ENCODE results near the gene PIANP. TPM values are rescaled to one million over a fixed set of nuclear protein-coding genes. Genes with fewer than 3 reads are reported as not detected.
"Not testable (repeated sequence)": the region's sequence is repeated elsewhere in the genome, so short reads cannot be mapped to it uniquely, and the experiment has no call there.

PIANP gene
- 0.22 and 0.49 TPM in 2 replicates for total RNA-seq

- intact Hi-C loops (cut with micrococcal nuclease), result loop anchor here (1.0 kb wide), 1 partner anchor 23 kb away; no protein-coding TSS in a partner anchor
Measured at GRCh38 chr12:6700646-6701051, at the start of gene PIANP. Gene PIANP, minus strand, starts transcription at chr12:6700815. Its CDS starts 2,754 bp downstream, at chr12:6698061.

DNA sequence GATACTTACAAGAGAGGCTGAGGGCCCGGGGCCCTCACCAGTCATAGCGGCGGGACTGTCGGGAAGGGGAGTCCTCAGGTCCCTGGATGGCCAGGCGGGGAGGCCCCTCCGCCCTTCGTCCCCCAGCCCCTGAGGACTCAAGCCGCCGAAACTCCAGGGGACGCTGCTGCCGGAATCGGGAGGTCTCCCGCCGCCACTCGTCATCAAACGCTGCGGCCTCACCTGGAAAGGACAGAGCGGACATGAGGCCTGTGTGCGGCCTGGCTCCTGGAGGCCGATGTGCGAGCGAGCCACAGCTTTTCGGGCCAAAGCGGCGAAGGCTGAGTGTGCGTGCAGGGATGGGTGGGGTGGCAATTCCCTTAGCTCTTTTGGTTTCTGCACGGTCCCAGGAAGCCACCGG lies 48.1 kb upstream of the PIANP start:
- intact Hi-C loops (cut with micrococcal nuclease), result no loop called here

DNA sequence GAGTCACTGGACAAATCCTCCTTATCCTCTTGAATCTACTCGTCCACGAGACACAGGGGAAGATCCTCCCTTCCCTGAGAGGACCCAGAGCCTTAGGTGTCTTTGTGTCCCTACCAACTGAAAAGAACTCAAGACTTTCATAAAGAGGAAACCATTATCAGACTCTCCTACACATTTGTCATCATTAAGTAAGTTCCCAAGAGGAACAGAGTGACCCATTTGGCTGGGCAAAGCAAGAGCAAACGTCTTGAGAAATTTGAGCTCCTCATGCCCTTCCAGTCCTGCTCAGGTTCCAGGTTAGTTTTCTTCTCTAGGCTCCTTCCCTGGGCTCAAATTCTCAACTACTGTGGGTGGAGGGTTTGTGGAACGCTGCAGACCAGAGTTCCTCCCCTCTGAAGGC lies 46.6 kb upstream of the PIANP start:
- intact Hi-C loops (cut with micrococcal nuclease), result no loop called here

DNA sequence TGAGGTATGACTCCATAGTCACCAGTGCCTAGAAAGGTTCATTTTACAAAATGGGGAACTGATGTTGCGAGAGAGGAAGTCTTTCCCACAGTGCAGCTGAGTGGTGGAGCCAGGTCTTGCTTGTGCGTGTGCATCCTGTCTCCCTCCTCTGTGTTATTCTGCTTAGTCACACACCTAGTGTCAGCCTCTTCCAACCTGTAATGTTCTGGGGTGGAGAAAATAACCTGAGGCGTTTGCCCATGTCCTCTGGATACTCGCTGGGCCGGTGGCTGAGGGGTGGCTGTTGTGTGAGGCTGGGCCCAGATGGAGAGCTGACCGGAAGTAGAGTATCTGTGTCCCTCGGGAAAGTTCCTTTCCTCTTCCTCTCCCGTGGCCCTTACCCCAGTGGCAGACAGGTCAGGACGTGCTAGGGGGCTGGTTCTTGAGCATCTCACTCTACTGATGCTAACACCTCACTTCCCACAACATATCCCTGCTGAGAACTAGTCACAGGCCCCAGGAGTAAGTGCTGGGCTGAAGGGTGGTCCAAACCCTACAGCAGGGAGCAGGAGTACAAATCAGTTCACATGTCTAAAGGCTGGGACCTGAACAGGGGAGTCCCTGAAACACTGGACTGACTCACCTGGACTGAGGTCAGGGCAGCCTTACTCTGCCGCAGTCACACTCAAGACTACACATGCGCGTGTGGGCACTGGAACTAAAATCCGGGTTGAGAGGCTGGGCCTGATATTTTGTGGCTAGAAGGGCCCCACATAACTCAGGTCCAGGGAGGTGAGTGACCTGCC lies 45.3 kb upstream of the PIANP start:
- intact Hi-C loops (cut with micrococcal nuclease), result loop anchor here (1.0 kb wide), 1 partner anchor 22 kb away; the partner anchor contains the start of gene COPS7A

GRCh38 chr12:6743300-6743699 lies 42.7 kb upstream of the PIANP start:
- intact Hi-C loops (cut with micrococcal nuclease), result not testable (repeated sequence)

DNA sequence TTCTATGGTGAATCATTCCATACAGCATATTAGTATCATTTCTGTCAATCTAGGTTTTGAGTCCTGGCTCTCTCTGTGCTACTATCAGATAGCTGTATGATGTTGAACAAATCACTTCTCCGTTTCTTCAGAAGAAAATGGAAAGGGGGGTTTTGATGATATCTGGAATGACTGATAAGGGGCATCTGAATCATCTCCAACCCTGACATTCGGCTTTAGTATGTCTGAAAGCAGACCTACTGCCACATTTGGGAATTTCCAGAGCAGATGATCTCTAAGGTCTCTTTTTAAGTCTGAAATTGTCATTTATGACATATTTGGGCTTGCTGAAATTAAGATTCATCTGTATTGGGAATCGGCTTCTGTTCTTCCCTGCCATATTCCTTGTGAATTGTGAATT lies 42.2 kb upstream of the PIANP start:
- intact Hi-C loops (cut with micrococcal nuclease), result no loop called here

GRCh38 chr12:6742080-6742479 lies 41.5 kb upstream of the PIANP start:
- intact Hi-C loops (cut with micrococcal nuclease), result not testable (repeated sequence)

- intact Hi-C loops (cut with micrococcal nuclease), result no loop called here
Measured at GRCh38 chr12:6736754-6737153, 36.1 kb upstream of the PIANP start.

GRCh38 chr12:6735448-6736191 lies 35.0 kb upstream of the PIANP start:
- intact Hi-C loops (cut with micrococcal nuclease), result loop anchor here (1.0 kb wide), 2 partner anchors 44 to 90 kb away; no protein-coding TSS in a partner anchor

- intact Hi-C loops (cut with micrococcal nuclease), result loop anchor here (1.0 kb wide), 2 partner anchors 45 to 91 kb away; no protein-coding TSS in a partner anchor
Measured at GRCh38 chr12:6734506-6735387, 34.1 kb upstream of the PIANP start.

- intact Hi-C loops (cut with micrococcal nuclease), result no loop called here
Measured at GRCh38 chr12:6730169-6730568, 29.6 kb upstream of the PIANP start.

GRCh38 chr12:6729186-6729585 lies 28.6 kb upstream of the PIANP start:
- intact Hi-C loops (cut with micrococcal nuclease), result no loop called here

GRCh38 chr12:6725350-6725749 lies 24.7 kb upstream of the PIANP start:
- intact Hi-C loops (cut with micrococcal nuclease), result no loop called here

DNA sequence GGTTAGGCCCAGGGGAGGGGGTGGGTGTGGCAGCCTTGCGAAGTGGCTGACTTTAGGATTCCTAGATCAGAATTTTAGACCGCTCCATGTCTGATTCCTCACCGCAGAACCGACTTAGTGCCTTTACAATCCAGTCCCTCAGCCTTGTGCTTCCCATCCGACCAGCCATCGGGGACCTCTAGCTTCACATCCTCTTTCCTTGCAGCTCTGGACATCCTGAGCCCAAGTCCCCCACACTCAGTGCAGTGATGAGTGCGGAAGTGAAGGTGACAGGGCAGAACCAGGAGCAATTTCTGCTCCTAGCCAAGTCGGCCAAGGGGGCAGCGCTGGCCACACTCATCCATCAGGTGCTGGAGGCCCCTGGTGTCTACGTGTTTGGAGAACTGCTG lies 23.8 kb upstream of the PIANP start:
- intact Hi-C loops (cut with micrococcal nuclease), result loop anchor here (1.0 kb wide), 16 partner anchors 21 to 465 kb away; partner anchors contain the start of genes CHD4, IFFO1, ING4 and LPCAT3

DNA sequence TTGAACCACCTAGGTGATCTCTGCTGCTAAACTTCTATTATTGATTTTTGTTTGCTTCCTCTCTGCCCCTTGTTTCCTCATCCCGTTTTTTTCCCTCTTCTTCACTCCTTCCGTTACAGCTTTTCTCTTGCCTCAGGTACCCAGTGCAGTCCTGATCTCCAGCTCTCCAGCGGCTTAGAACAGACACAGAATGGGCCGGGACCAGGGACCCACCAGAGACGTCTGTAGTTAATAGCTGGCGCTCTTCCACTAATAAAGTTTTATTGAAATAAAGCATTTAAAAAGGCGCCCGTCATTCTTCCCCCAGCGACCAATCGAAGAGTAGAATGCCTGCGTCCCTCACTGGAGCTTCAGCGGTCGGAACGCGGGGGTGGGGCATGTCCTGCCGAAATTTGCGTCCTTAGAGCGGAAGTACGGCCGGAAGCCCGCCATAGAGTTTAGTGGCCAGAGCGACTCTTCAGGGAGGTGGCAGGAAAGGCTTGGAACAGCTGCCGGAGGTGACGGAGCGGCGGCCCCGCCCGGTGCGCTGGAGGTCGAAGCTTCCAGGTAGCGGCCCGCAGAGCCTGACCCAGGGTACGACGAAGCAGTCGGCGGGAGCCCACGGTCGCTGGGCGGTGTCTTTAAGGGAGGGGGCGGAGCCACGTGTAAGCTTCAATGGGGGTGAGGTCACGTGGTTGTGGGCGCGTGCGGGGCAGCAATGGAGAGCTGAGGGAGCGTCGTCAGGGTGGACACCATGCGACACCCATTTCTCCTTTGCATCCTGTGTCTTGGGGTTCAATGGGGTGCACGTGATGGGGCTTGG lies 23.2 kb upstream of the PIANP start, which contains the start of gene COPS7A:
COPS7A (plus strand) TSS at position 440 of the 802 bp plus-strand sequence. CDS start 611 bp downstream, outside the sequence.
- intact Hi-C loops (cut with micrococcal nuclease), result loop anchor here (1.0 kb wide), 17 partner anchors 21 to 465 kb away; partner anchors contain the start of genes CHD4, IFFO1, ING4 and LPCAT3

GRCh38 chr12:6722863-6723262 lies 22.2 kb upstream of the PIANP start:
- intact Hi-C loops (cut with micrococcal nuclease), result loop anchor here (1.0 kb wide), 1 partner anchor 23 kb away; the partner anchor contains the start of gene PIANP

GRCh38 chr12:6716874-6717437 lies 16.3 kb upstream of the PIANP start:
- intact Hi-C loops (cut with micrococcal nuclease), result no loop called here

GRCh38 chr12:6716031-6716873 lies 15.6 kb upstream of the PIANP start:
- intact Hi-C loops (cut with micrococcal nuclease), result not testable (repeated sequence)

GRCh38 chr12:6708960-6709394 lies 8.4 kb upstream of the PIANP start:
- intact Hi-C loops (cut with micrococcal nuclease), result no loop called here

Measured in T-helper 1 cell treated with Interleukin-12 subunit alpha and Interleukin-12 subunit beta and Interleukin-4 antibody, amounts not matched to agents 30 ng/mL and 1 ng/mL, for 36 hours (primary cell).